Measurements from ENCODE around the gene SLC2A4RG.
"Not testable (repeated sequence)": the region's sequence is repeated elsewhere in the genome, so short reads cannot be mapped to it uniquely, and the experiment has no call there.

SLC2A4RG gene

GRCh38 chr20:63708301-63709148 lies 31.1 kb upstream of the SLC2A4RG start:
- Histone ChIP-seq H3K4me3 (peak overlapping the region; percentile 96), H3K27ac (no peak overlapping the region), H3K9ac (ENCODE audit: insufficient read length) (peak overlapping the region; percentile 82), H3K36me3 (ENCODE audit: insufficient read depth, low read length) (peaks cover 40% of the 10 kb centered on the region), H3K9me3 (ENCODE audit: low read depth, low read length) (peaks cover 8% of the 10 kb centered on the region; the same call in 1 of the 2 replicates)
- TF ChIP-seq FOXP2 (optimal IDR thresholded peaks at IDR 0.05; ENCODE audit: control extremely low read depth, extremely low read length, insufficient read depth) (no peak), POLR2AphosphoS5 (IDR thresholded peaks at IDR 0.05; ENCODE audit: borderline replicate concordance, low read depth, low read length) (no peak), EZH2 (IDR thresholded peaks at IDR 0.05) (no peak)
- DNase-seq (ENCODE audit: low read depth, low spot score), result no peak

- Histone ChIP-seq H3K4me3 (peak overlapping the region; percentile 96; the same call in 1 of the 2 replicates), H3K9ac (ENCODE audit: insufficient read length) (no peak overlapping the region), H3K9me3 (ENCODE audit: low read depth, low read length) (peaks cover 8% of the 10 kb centered on the region; the same call in 1 of the 2 replicates), H3K27ac (no peak overlapping the region), H3K36me3 (ENCODE audit: insufficient read depth, low read length) (peaks cover 44% of the 10 kb centered on the region)
- no peak for DNase-seq (ENCODE audit: low read depth, low spot score)
- no peak for TF ChIP-seq FOXP2 (optimal IDR thresholded peaks at IDR 0.05; ENCODE audit: control extremely low read depth, extremely low read length, insufficient read depth)
- TF ChIP-seq POLR2AphosphoS5 (IDR thresholded peaks at IDR 0.05; ENCODE audit: borderline replicate concordance, low read depth, low read length), result no peak
- TF ChIP-seq EZH2 (IDR thresholded peaks at IDR 0.05), result no peak
These were observed 30.4 kb upstream of the SLC2A4RG start for GRCh38 chr20:63709149-63709527.

- H3K36me3 ChIP-seq (ENCODE audit: insufficient read depth, low read length), result peaks cover 56% of the 10 kb centered on the region
- no peak overlapping the region for H3K27ac ChIP-seq
- H3K9me3 ChIP-seq (ENCODE audit: low read depth, low read length), result peaks cover 14% of the 10 kb centered on the region
- TF ChIP-seq POLR2AphosphoS5 (IDR thresholded peaks at IDR 0.05; ENCODE audit: borderline replicate concordance, low read depth, low read length), result no peak
- no peak for TF ChIP-seq FOXP2 (optimal IDR thresholded peaks at IDR 0.05; ENCODE audit: control extremely low read depth, extremely low read length, insufficient read depth)
- no peak for TF ChIP-seq EZH2 (IDR thresholded peaks at IDR 0.05)
- no peak for DNase-seq (ENCODE audit: low read depth, low spot score)
- H3K9ac ChIP-seq (ENCODE audit: insufficient read length), result no peak overlapping the region
- no peak overlapping the region for H3K4me3 ChIP-seq
These were observed 28.4 kb upstream of the SLC2A4RG start for GRCh38 chr20:63711085-63711645.

GRCh38 chr20:63712191-63712590 lies 27.4 kb upstream of the SLC2A4RG start:
- DNase-seq (ENCODE audit: low read depth, low spot score), result no peak
- no peak overlapping the region for H3K27ac ChIP-seq
- TF ChIP-seq FOXP2 (optimal IDR thresholded peaks at IDR 0.05; ENCODE audit: control extremely low read depth, extremely low read length, insufficient read depth) (no peak), EZH2 (IDR thresholded peaks at IDR 0.05) (no peak), POLR2AphosphoS5 (IDR thresholded peaks at IDR 0.05; ENCODE audit: borderline replicate concordance, low read depth, low read length) (no peak)
- H3K9ac ChIP-seq (ENCODE audit: insufficient read length), result no peak overlapping the region
- H3K4me3 ChIP-seq, result peak overlapping the region; percentile 7; the same call in 1 of the 2 replicates
- H3K36me3 ChIP-seq (ENCODE audit: insufficient read depth, low read length), result peaks cover 60% of the 10 kb centered on the region
- peaks cover 14% of the 10 kb centered on the region for H3K9me3 ChIP-seq (ENCODE audit: low read depth, low read length)

GRCh38 chr20:63714858-63715257 lies 24.7 kb upstream of the SLC2A4RG start:
- H3K9me3 ChIP-seq (ENCODE audit: low read depth, low read length), result peaks cover 21% of the 10 kb centered on the region
- H3K4me3 ChIP-seq, result no peak overlapping the region
- TF ChIP-seq FOXP2 (optimal IDR thresholded peaks at IDR 0.05; ENCODE audit: control extremely low read depth, extremely low read length, insufficient read depth) (no peak), POLR2AphosphoS5 (IDR thresholded peaks at IDR 0.05; ENCODE audit: borderline replicate concordance, low read depth, low read length) (no peak), EZH2 (IDR thresholded peaks at IDR 0.05) (no peak)
- DNase-seq (ENCODE audit: low read depth, low spot score), result no peak
- peaks cover 85% of the 10 kb centered on the region for H3K36me3 ChIP-seq (ENCODE audit: insufficient read depth, low read length)
- no peak overlapping the region for H3K9ac ChIP-seq (ENCODE audit: insufficient read length)
- no peak overlapping the region for H3K27ac ChIP-seq

GRCh38 chr20:63718996-63719395 lies 20.6 kb upstream of the SLC2A4RG start:
- Histone ChIP-seq H3K9ac (ENCODE audit: insufficient read length) (no peak overlapping the region), H3K27ac (no peak overlapping the region), H3K36me3 (ENCODE audit: insufficient read depth, low read length) (peaks cover 59% of the 10 kb centered on the region), H3K4me3 (no peak overlapping the region), H3K9me3 (ENCODE audit: low read depth, low read length) (peaks cover 13% of the 10 kb centered on the region)
- no peak for DNase-seq (ENCODE audit: low read depth, low spot score)
- TF ChIP-seq POLR2AphosphoS5 (IDR thresholded peaks at IDR 0.05; ENCODE audit: borderline replicate concordance, low read depth, low read length) (no peak), FOXP2 (optimal IDR thresholded peaks at IDR 0.05; ENCODE audit: control extremely low read depth, extremely low read length, insufficient read depth) (no peak), EZH2 (IDR thresholded peaks at IDR 0.05) (no peak)

- not testable (repeated sequence) for H3K9me3 ChIP-seq (ENCODE audit: low read depth, low read length); DNase-seq (ENCODE audit: low read depth, low spot score); H3K27ac ChIP-seq; H3K9ac ChIP-seq (ENCODE audit: insufficient read length); H3K4me3 ChIP-seq
- peaks cover 30% of the 10 kb centered on the region for H3K36me3 ChIP-seq (ENCODE audit: insufficient read depth, low read length)
These were observed 16.5 kb upstream of the SLC2A4RG start for GRCh38 chr20:63722967-63723622.

GRCh38 chr20:63730189-63730733 lies 9.3 kb upstream of the SLC2A4RG start:
- not testable (repeated sequence) for H3K36me3 ChIP-seq (ENCODE audit: insufficient read depth, low read length); H3K9ac ChIP-seq (ENCODE audit: insufficient read length)

More at GRCh38 chr20:63730189-63730733, 9.3 kb upstream of the SLC2A4RG start:
- H3K9me3 ChIP-seq (ENCODE audit: low read depth, low read length); H3K4me3 ChIP-seq; DNase-seq (ENCODE audit: low read depth, low spot score); H3K27ac ChIP-seq: not testable (repeated sequence)

Data from SK-N-MC (cell line).